ENCODE data around the gene TYSND1.
"Not testable (repeated sequence)": the region's sequence is repeated elsewhere in the genome, so short reads cannot be mapped to it uniquely, and the experiment has no call there.

The TYSND1 gene

GRCh38 chr10:70146489-70147258, at the start of gene TYSND1:
Gene TYSND1, minus strand, starts transcription at chr10:70146700. Its CDS starts 114 bp downstream, at chr10:70146586.
- DNase-seq, result peak; percentile 93

GRCh38 chr10:70193391-70193844, 46.9 kb upstream of the TYSND1 start:
- no peak for DNase-seq

GRCh38 chr10:70192326-70192968, 45.9 kb upstream of the TYSND1 start:
- DNase-seq, result no peak

- no peak for DNase-seq
Measured at GRCh38 chr10:70191972-70192305, 45.4 kb upstream of the TYSND1 start.

- no peak for DNase-seq
Measured at GRCh38 chr10:70191161-70191971, 44.9 kb upstream of the TYSND1 start.

GRCh38 chr10:70190581-70190980, 44.1 kb upstream of the TYSND1 start:
- DNase-seq, result no peak

- DNase-seq, result no peak
Measured at GRCh38 chr10:70190102-70190501, 43.6 kb upstream of the TYSND1 start.

- no peak for DNase-seq
Measured at GRCh38 chr10:70188768-70189167, 42.3 kb upstream of the TYSND1 start.

- no peak for DNase-seq
Measured at GRCh38 chr10:70186571-70186970, 40.1 kb upstream of the TYSND1 start.

- DNase-seq, result no peak
Measured at GRCh38 chr10:70186090-70186489, 39.6 kb upstream of the TYSND1 start.

GRCh38 chr10:70183304-70183703, 36.8 kb upstream of the TYSND1 start:
- no peak for DNase-seq

GRCh38 chr10:70179209-70179608, 32.7 kb upstream of the TYSND1 start:
- DNase-seq, result not testable (repeated sequence)

GRCh38 chr10:70178139-70178725, 31.7 kb upstream of the TYSND1 start:
- no peak for DNase-seq

- DNase-seq, result no peak
Measured at GRCh38 chr10:70176441-70176840, 29.9 kb upstream of the TYSND1 start.

GRCh38 chr10:70175516-70175915, 29.0 kb upstream of the TYSND1 start:
- DNase-seq, result no peak

- DNase-seq, result peak; percentile 38
Measured at GRCh38 chr10:70174058-70174741, 27.7 kb upstream of the TYSND1 start.

- no peak for DNase-seq
Measured at GRCh38 chr10:70169649-70170364, 23.3 kb upstream of the TYSND1 start.

GRCh38 chr10:70169011-70169410, 22.5 kb upstream of the TYSND1 start:
- no peak for DNase-seq

GRCh38 chr10:70167246-70167645, 20.7 kb upstream of the TYSND1 start:
- no peak for DNase-seq

GRCh38 chr10:70166394-70166793, 19.9 kb upstream of the TYSND1 start:
- DNase-seq, result no peak

GRCh38 chr10:70164163-70164562, 17.7 kb upstream of the TYSND1 start:
- no peak for DNase-seq

GRCh38 chr10:70163448-70163847, 16.9 kb upstream of the TYSND1 start:
- no peak for DNase-seq
